Measurements from ENCODE around the gene FEM1B.

DNA sequence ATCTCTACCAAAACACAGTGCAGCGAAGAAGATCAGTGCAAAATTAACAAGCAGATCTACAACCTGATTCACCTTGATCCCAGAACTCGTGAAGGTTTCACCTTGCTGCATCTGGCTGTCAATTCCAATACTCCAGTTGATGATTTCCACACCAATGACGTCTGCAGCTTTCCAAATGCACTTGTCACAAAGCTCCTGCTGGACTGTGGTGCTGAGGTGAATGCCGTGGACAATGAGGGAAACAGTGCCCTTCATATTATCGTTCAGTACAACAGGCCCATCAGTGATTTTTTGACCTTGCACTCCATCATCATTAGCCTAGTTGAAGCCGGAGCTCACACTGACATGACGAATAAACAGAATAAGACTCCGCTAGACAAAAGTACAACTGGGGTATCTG lies 13.2 kb downstream of the FEM1B start:
- no peak for TF ChIP-seq CTCF (IDR thresholded peaks at IDR 0.05)
- TF ChIP-seq POLR2A (IDR thresholded peaks at IDR 0.05): no peak
- no peak for TF ChIP-seq POLR2AphosphoS5 (IDR thresholded peaks at IDR 0.05)
- no peak for TF ChIP-seq EP300 (IDR thresholded peaks at IDR 0.05; ENCODE audit: low read depth)
